Panc1 (cell line): ENCODE data around the gene NPIPB6. TPM values are rescaled to one million over a fixed set of nuclear protein-coding genes. Genes with fewer than 3 reads are reported as not detected.

Experiments
- ATAC-seq: fragments of 200-7000 bp; cut with Tn5 transposase; 2 replicates; pipeline ENCODE4 v1.9.1; 2020; ENCODE audit warnings: mild to moderate bottlenecking, moderate library complexity
- BruUV-seq: library from RNA; stranded (reverse); fragments of 400-500 nt; replicated peaks from 2 replicates; lab custom pipeline; 2021; lab: Mats Ljungman, UMichigan
- CTCF ChIA-PET: fragments of 300-600 bp; sonication (Branson Sonifier 250); formaldehyde crosslinking; loops from one replicate; lab custom pipeline; 2022; ENCODE audit warnings: antibody characterized with exemption; lab: Charles Lee
- POLR2A ChIA-PET: fragments of 300-600 bp; sonication (Branson Sonifier 250); formaldehyde crosslinking; loops from one replicate; lab custom pipeline; 2022; ENCODE audit warnings: antibody characterized with exemption; lab: Charles Lee
- DNase-seq: peaks from one replicate; pipeline ENCODE4 v3.0.0-alpha.2; 2010; ENCODE audit warnings: low read depth, low spot score
- H3K27ac ChIP-seq: 2 replicates; pipeline ENCODE4 v1.5.1; 2011; ENCODE audit warnings: mild to moderate bottlenecking, low read length, inconsistent platforms
- H3K27me3 ChIP-seq: fragments of 200-500 bp; sonication (Bioruptor generic); 2 replicates; pipeline ENCODE4 v1.6.0; 2014; ENCODE audit warnings: low read length, inconsistent platforms; ENCODE audit not compliant: control insufficient read depth, insufficient read depth
- H3K36me3 ChIP-seq: fragments of 200-500 bp; sonication (Bioruptor generic); 2 replicates; pipeline ENCODE4 v1.5.1; 2014; ENCODE audit warnings: inconsistent platforms, mild to moderate bottlenecking, low read length, moderate library complexity; ENCODE audit not compliant: control insufficient read depth, insufficient read depth
- H3K4me1 ChIP-seq: 2 replicates; pipeline ENCODE4 v1.5.1; 2011; ENCODE audit warnings: inconsistent platforms, mild to moderate bottlenecking, low read length, moderate library complexity; ENCODE audit not compliant: control insufficient read depth, insufficient read depth
- H3K4me3 ChIP-seq, 2 experiments: 2 replicates each; pipeline ENCODE4 v1.5.1; 2011 to 2012; ENCODE audit warnings: low read depth in 2 of 2, low read length in 2 of 2, mild to moderate bottlenecking in 2 of 2, inconsistent platforms in 1 of 2, moderate library complexity in 1 of 2
- H3K9me3 ChIP-seq: fragments of 200-500 bp; sonication (Bioruptor generic); 2 replicates; pipeline ENCODE4 v1.5.1; 2014; ENCODE audit warnings: low read depth, mild to moderate bottlenecking, inconsistent platforms, low read length, moderate library complexity; ENCODE audit not compliant: control insufficient read depth, insufficient read depth
- CTCF ChIP-seq: fragments of 450-650 bp; IDR thresholded peaks from 2 replicates; pipeline ENCODE4 v1.5.1; 2017; ENCODE audit warnings: mild to moderate bottlenecking
- POLR2AphosphoS5 ChIP-seq: IDR thresholded peaks from 2 replicates; pipeline ENCODE4 v1.6.1; 2012; ENCODE audit warnings: mild to moderate bottlenecking, low read depth, low read length, moderate library complexity
- REST ChIP-seq, 2 experiments: IDR thresholded peaks; 2 replicates each; pipeline ENCODE4 v1.6.1; 2011 to 2012; ENCODE audit warnings: low read depth in 2 of 2, control low read depth in 1 of 2, low read length in 1 of 2, mild to moderate bottlenecking in 1 of 2, moderate library complexity in 1 of 2; ENCODE audit not compliant: insufficient read depth in 1 of 2
- SIN3A ChIP-seq: IDR thresholded peaks from 2 replicates; pipeline ENCODE4 v1.6.1; 2012; ENCODE audit warnings: low read depth, mild to moderate bottlenecking, low read length, moderate library complexity, borderline replicate concordance; ENCODE audit not compliant: insufficient read depth
- TCF7L2 ChIP-seq: IDR thresholded peaks from 2 replicates; pipeline ENCODE4 v1.6.1; 2011; ENCODE audit warnings: mild to moderate bottlenecking, low read depth, low read length, inconsistent platforms
- in situ Hi-C: cut with HindIII; loops from 2 replicates; pipeline ENCODE4 v1.10.0; 2016; ENCODE audit warnings: low sequenced_read_pairs, low pct_unique_long_range_greater_than_20kb
- intact Hi-C: fragments of 100-400 bp; cut with micrococcal nuclease; formaldehyde crosslinking; loops from one replicate; pipeline ENCODE4 v1.10.0; 2022; ENCODE audit not compliant: unreplicated experiment
- total RNA-seq: library from RNA; stranded (reverse); gene quantifications from one replicate; pipeline ENCODE4 v1.2.1, GENCODE V29; 2021; ENCODE audit not compliant: unreplicated experiment

Gene NPIPB6
- total RNA-seq, 1 experiment from 2014 or later = 1.3 TPM

DNA sequence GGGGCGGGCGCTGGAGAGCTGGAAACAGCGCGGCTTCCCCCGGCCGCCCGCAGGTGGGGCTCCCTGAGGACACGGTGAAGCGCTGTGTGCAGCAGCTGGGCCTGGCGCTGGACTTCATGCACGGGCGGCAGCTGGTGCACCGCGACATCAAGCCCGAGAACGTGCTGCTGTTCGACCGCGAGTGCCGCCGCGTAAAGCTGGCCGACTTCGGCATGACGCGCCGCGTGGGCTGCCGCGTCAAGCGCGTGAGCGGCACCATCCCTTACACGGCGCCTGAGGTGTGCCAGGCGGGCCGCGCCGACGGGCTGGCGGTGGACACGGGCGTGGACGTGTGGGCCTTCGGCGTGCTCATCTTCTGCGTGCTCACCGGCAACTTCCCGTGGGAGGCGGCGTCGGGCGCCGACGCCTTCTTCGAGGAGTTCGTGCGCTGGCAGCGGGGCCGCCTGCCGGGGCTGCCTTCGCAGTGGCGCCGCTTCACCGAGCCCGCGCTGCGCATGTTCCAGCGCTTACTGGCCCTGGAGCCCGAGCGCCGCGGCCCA lies 43.2 kb downstream of the NPIPB6 start:
- CTCF ChIA-PET = no interaction called here
- no peaks in the 10 kb centered on the region for H3K9me3 ChIP-seq
- intact Hi-C loops = no loop called here
- peaks cover 5% of the 10 kb centered on the region; the same call in 1 of the 2 replicates for H3K4me1 ChIP-seq
- POLR2A ChIA-PET = no interaction called here
- no peak for DNase-seq
- H3K27ac ChIP-seq = no peak overlapping the region
- in situ Hi-C loops = no loop called here
- ATAC-seq = no peak
- BruUV-seq = no TSS peak
- no peaks in the 10 kb centered on the region for H3K27me3 ChIP-seq
- H3K36me3 ChIP-seq = no peaks in the 10 kb centered on the region
- H3K4me3 ChIP-seq = no peak overlapping the region
- TF ChIP-seq REST (IDR thresholded peaks at IDR 0.05; ENCODE audit: insufficient read depth in 1 of 2, low read depth in 2 of 2, low read length in 1 of 2) = no peak

DNA sequence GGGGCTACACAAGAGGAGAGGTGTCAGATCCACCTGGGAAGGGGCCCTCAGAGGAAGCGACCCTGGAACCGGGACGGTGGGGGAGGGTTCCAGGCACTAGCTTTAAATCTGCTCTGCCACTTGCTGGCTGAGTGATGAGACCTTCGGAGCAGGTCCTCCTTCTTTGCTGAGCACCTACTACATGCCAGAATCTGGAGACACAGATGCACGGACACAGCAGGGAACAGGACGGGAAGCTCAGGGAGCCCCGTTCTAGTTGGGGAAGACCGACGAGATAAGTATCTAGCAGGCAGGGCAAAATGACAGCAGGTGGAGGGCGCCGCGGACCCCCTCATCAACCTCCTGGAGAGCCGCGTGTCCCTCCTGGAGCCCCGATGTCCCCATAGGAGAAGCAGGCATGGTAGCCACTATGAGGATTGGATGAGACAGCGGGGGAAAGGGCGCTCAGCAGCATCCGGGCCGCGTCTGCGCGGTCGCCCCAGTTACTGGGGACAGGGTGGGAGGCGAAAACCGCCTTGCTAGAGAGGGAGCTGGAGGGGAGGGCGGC lies 43.8 kb downstream of the NPIPB6 start:
- ATAC-seq = no peak
- POLR2A ChIA-PET = interaction anchor here (0.5 kb wide), 1 partner anchor 40 kb away, joined by 3 read pairs; no protein-coding TSS in a partner anchor
- intact Hi-C loops = no loop called here

More for the DNA sequence above, 43.8 kb downstream of the NPIPB6 start:
- Histone ChIP-seq H3K4me3 (no peak overlapping the region), H3K36me3 (no peaks in the 10 kb centered on the region), H3K9me3 (no peaks in the 10 kb centered on the region), H3K4me1 (peaks cover 5% of the 10 kb centered on the region; the same call in 1 of the 2 replicates), H3K27ac (no peak overlapping the region), H3K27me3 (no peaks in the 10 kb centered on the region)
- in situ Hi-C loops = no loop called here
- TF ChIP-seq REST (IDR thresholded peaks at IDR 0.05; ENCODE audit: insufficient read depth in 1 of 2, low read depth in 2 of 2, low read length in 1 of 2) = no peak
- no peak for TF ChIP-seq CTCF
- no peak for TF ChIP-seq TCF7L2
- TF ChIP-seq SIN3A = no peak
- TF ChIP-seq POLR2AphosphoS5 = no peak
- DNase-seq = no peak
- CTCF ChIA-PET = no interaction called here
- no TSS peak for BruUV-seq
